ENCODE results near the gene HECTD1.
"Not testable (repeated sequence)": the region's sequence is repeated elsewhere in the genome, so short reads cannot be mapped to it uniquely, and the experiment has no call there.

Gene HECTD1

DNA sequence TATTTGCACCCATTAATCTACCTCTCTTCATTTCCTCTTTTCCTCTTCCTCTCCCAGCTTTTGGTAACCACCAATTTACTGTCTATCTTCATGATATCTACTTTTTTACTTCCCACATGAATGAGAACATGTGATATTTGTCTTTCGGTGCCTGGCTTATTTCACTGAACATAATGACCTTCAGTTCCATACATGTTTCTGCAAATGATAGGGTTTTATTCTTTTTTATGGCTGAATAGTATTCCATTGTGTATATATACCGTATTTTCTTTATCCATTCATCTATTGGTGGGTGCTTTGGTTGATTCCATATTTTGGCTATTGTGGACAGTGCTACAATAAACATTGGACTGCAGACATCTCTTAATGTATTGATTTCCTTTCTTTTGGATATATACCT is 132.4 kb downstream of the HECTD1 start:
- H3K4me1 ChIP-seq: no peaks in the 10 kb centered on the region
- H3K9me3 ChIP-seq: no peaks in the 10 kb centered on the region
- H3K27me3 ChIP-seq: no peaks in the 10 kb centered on the region
- DNase-seq: no peak
- TF ChIP-seq CTCF (IDR thresholded peaks at IDR 0.05; ENCODE audit: low read depth, low read length): no peak
- no peak overlapping the region for H3K4me3 ChIP-seq (ENCODE audit: low read depth, low read length)
- H3K36me3 ChIP-seq: no peaks in the 10 kb centered on the region; the same call in 1 of the 2 replicates

DNA sequence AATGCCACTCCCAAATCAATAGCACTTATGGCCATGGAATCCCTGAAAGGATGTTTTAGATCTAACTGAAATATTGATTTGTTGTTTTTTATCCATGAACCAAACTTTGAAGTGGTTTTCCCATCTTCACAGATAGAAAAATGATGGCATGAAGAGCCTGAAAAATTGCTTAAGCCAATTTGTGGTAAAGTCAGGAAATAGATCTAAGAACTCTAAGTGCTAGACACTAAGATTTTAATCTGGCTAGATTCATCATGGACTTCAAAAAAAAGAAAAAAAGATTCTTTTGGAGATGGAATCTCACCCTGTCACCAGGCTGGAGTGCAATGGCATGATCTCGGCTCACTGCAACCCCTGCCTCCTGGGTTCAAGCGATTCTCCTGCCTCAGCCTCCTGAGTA is 136.4 kb downstream of the HECTD1 start:
- DNase-seq: no peak
- no peaks in the 10 kb centered on the region for H3K4me1 ChIP-seq
- TF ChIP-seq CTCF (IDR thresholded peaks at IDR 0.05; ENCODE audit: low read depth, low read length): no peak

GRCh38 chr14:31070431-31070830 is 137.2 kb downstream of the HECTD1 start:
- H3K27me3 ChIP-seq: no peaks in the 10 kb centered on the region
- no peaks in the 10 kb centered on the region for H3K9me3 ChIP-seq
- H3K4me1 ChIP-seq: no peaks in the 10 kb centered on the region
- no peak for DNase-seq
- no peaks in the 10 kb centered on the region; the same call in 1 of the 2 replicates for H3K36me3 ChIP-seq
- no peak for TF ChIP-seq CTCF (IDR thresholded peaks at IDR 0.05; ENCODE audit: low read depth, low read length)
- H3K4me3 ChIP-seq (ENCODE audit: low read depth, low read length): no peak overlapping the region

More for the DNA sequence above, 136.4 kb downstream of the HECTD1 start:
- H3K4me3 ChIP-seq (ENCODE audit: low read depth, low read length): no peak overlapping the region
- no peaks in the 10 kb centered on the region for H3K27me3 ChIP-seq
- H3K9me3 ChIP-seq: no peaks in the 10 kb centered on the region
- H3K36me3 ChIP-seq: no peaks in the 10 kb centered on the region; the same call in 1 of the 2 replicates

- no peaks in the 10 kb centered on the region for H3K9me3 ChIP-seq
- H3K36me3 ChIP-seq: no peaks in the 10 kb centered on the region
- H3K27me3 ChIP-seq: no peaks in the 10 kb centered on the region
- TF ChIP-seq CTCF (IDR thresholded peaks at IDR 0.05; ENCODE audit: low read depth, low read length): no peak
- no peaks in the 10 kb centered on the region for H3K4me1 ChIP-seq
- no peak overlapping the region for H3K4me3 ChIP-seq (ENCODE audit: low read depth, low read length)
- no peak for DNase-seq
Measured at GRCh38 chr14:31069343-31069742, 138.2 kb downstream of the HECTD1 start.

- TF ChIP-seq CTCF (IDR thresholded peaks at IDR 0.05; ENCODE audit: low read depth, low read length): no peak
- no peaks in the 10 kb centered on the region for H3K36me3 ChIP-seq
- no peak for DNase-seq
- H3K27me3 ChIP-seq: no peaks in the 10 kb centered on the region
- no peaks in the 10 kb centered on the region for H3K4me1 ChIP-seq
- no peaks in the 10 kb centered on the region for H3K9me3 ChIP-seq
- no peak overlapping the region for H3K4me3 ChIP-seq (ENCODE audit: low read depth, low read length)
Measured at GRCh38 chr14:31068235-31068634, 139.4 kb downstream of the HECTD1 start.

DNA sequence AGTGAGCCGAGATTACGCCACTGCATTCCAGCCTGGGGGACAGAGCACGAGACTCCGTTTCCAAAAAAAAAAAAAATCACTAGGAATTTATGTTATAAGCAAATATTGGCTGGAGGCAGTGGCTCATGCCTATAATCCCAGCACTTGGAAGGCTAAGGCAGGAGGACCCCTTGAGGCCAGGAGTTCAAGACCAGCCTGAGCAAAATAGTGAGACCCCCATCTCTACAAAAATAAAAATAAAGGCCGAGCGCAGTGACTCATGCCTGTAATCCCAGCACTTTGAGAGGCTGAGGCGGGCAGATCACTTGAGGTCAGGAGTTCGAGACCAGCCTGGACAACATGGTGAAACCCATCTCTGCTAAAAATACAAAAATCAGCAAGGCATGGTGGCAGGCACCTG is 144.7 kb downstream of the HECTD1 start:
- not testable (repeated sequence) for H3K27me3 ChIP-seq; DNase-seq; H3K4me3 ChIP-seq (ENCODE audit: low read depth, low read length); H3K36me3 ChIP-seq; H3K4me1 ChIP-seq; H3K9me3 ChIP-seq
